SH-SY5Y (cell line): ENCODE data around the gene YPEL2.

Source experiments
- GATA2 ChIP-seq: IDR thresholded peaks from 2 replicates; pipeline ENCODE4 v1.6.1; 2011; ENCODE audit warnings: mild to moderate bottlenecking, low read depth, low read length
- GATA3 ChIP-seq: IDR thresholded peaks from 2 replicates; pipeline ENCODE4 v1.6.1; 2011; ENCODE audit warnings: low read depth, mild to moderate bottlenecking, low read length, moderate library complexity

DNA sequence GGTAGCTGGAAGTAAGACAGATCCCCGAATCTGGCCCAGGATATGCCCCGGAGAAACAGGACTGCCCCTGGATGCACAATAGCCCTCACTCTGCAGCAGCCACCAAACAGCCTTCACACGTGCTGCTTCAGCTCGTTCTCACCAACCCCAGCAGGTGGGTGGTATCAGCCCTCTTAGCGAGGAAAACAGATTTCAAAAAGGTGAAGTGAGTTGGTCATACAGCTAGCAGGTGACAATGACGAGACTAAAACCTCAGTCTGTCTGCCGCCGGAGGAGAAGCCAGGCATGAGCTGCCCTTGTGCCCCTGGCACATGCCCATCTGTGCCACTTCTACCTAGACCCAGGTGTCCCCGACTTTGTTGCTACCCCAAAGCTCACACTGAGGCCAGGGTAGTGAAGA, 92.4 kb downstream of the YPEL2 start:
- TF ChIP-seq GATA3 = no peak
- TF ChIP-seq GATA2 = no peak
